A549 (cell line): ENCODE results near the gene ADORA1.

Source experiments
- CTCF ChIP-seq: fragments of >200 bp; sonication (Bioruptor Twin); formaldehyde crosslinking; IDR thresholded peaks from 3 replicates; pipeline ENCODE4 v1.5.1; 2016
- ESRRA ChIP-seq: fragments of 150-350 bp; IDR thresholded peaks from 2 replicates; pipeline ENCODE4 v1.6.1; 2014; ENCODE audit warnings: mild to moderate bottlenecking, low read length, borderline replicate concordance
- KDM1A ChIP-seq: fragments of 200-600 bp; sonication (generic); IDR thresholded peaks from 2 replicates; pipeline ENCODE4 v1.6.1; 2016; ENCODE audit warnings: low read depth, mild to moderate bottlenecking
- PHF8 ChIP-seq: fragments of 200-600 bp; sonication (generic); IDR thresholded peaks from 2 replicates; pipeline ENCODE4 v1.6.1; 2016; ENCODE audit warnings: low read depth, mild to moderate bottlenecking, antibody characterized with exemption, moderate library complexity, borderline replicate concordance
- REST ChIP-seq: fragments of 200-600 bp; sonication (generic); IDR thresholded peaks from 2 replicates; pipeline ENCODE4 v1.6.1; 2016; ENCODE audit warnings: antibody characterized with exemption, mild to moderate bottlenecking, moderate library complexity
- SMC3 ChIP-seq: fragments of >200 bp; sonication (Bioruptor Twin); formaldehyde crosslinking; IDR thresholded peaks from 3 replicates; pipeline ENCODE4 v1.6.1; 2018; ENCODE audit warnings: inconsistent platforms
- ZSCAN20 ChIP-seq: fragments of 250-450 bp; sonication (Bioruptor Pico); IDR thresholded peaks from 2 replicates; pipeline ENCODE4 v1.8.0; 2022; ENCODE audit warnings: mild to moderate bottlenecking, moderate library complexity

GRCh38 chr1:203166192-203166940 is 38.8 kb downstream of the ADORA1 start:
- TF ChIP-seq PHF8 (no peak), CTCF (peak; percentile 26; the same call in 1 of the 3 replicates), ZSCAN20 (CRISPR knock-in tag) (no peak), KDM1A (no peak), SMC3 (0 out of 3 replicates have a peak, but pooled peaks have one; percentile 40), REST (no peak), ESRRA (no peak)
